ENCODE measurements around the gene ZNF362.
A peak's percentile ranks its signal among the peaks of the same experiment; 100 is the strongest.

Gene ZNF362

GRCh38 chr1:33246171-33246570 is 10.1 kb upstream of the ZNF362 start:
- DNase-seq: no peak

GRCh38 chr1:33247545-33247944 is 8.7 kb upstream of the ZNF362 start:
- no peak for DNase-seq

- DNase-seq: no peak
These were observed 8.0 kb upstream of the ZNF362 start for GRCh38 chr1:33248244-33248643.

GRCh38 chr1:33249422-33249821 is 6.9 kb upstream of the ZNF362 start:
- no peak for DNase-seq

- no peak for DNase-seq
These were observed 6.1 kb upstream of the ZNF362 start for GRCh38 chr1:33250217-33250616.

GRCh38 chr1:33250724-33251123 is 5.6 kb upstream of the ZNF362 start:
- no peak for DNase-seq

GRCh38 chr1:33254491-33254890 is 1.8 kb upstream of the ZNF362 start:
- DNase-seq: no peak

- peak in 1 of 2 experiments; percentile 53 for DNase-seq
These were observed 708 bp upstream of the ZNF362 start for GRCh38 chr1:33255347-33256220.

GRCh38 chr1:33256221-33256470 is 146 bp upstream of the ZNF362 start:
- no peak for DNase-seq

- DNase-seq: no peak
These were observed 997 bp downstream of the ZNF362 start for GRCh38 chr1:33257207-33257771.

- DNase-seq: no peak
These were observed 1.8 kb downstream of the ZNF362 start for GRCh38 chr1:33257772-33258712.

GRCh38 chr1:33258788-33259274 is 2.5 kb downstream of the ZNF362 start:
- no peak for DNase-seq

- DNase-seq: no peak
These were observed 3.6 kb downstream of the ZNF362 start for GRCh38 chr1:33259879-33260278.

GRCh38 chr1:33260439-33260838 is 4.1 kb downstream of the ZNF362 start:
- peak; percentile 32 to 59 for DNase-seq

GRCh38 chr1:33261344-33261743 is 5.1 kb downstream of the ZNF362 start:
- no peak for DNase-seq

GRCh38 chr1:33263890-33264504 is 7.7 kb downstream of the ZNF362 start:
- DNase-seq: no peak

GRCh38 chr1:33265780-33266605 is 9.7 kb downstream of the ZNF362 start:
- no peak for DNase-seq

- DNase-seq: no peak
These were observed 10.5 kb downstream of the ZNF362 start for GRCh38 chr1:33266766-33267165.

- DNase-seq: no peak
These were observed 11.3 kb downstream of the ZNF362 start for GRCh38 chr1:33267468-33268205.

GRCh38 chr1:33268457-33268856 is 12.2 kb downstream of the ZNF362 start:
- no peak for DNase-seq

- no peak for DNase-seq
These were observed 12.8 kb downstream of the ZNF362 start for GRCh38 chr1:33268927-33269610.

Measured in NCI-H2081 (cell line).